Measurements from ENCODE around the gene MUC20.
"Not testable (repeated sequence)": the region's sequence is repeated elsewhere in the genome, so short reads cannot be mapped to it uniquely, and the experiment has no call there.

- not testable (repeated sequence) for TF ChIP-seq CTCF (optimal IDR thresholded peaks at IDR 0.05 in 1 of 3, IDR thresholded peaks at IDR 0.05 in 1 of 3, conservative IDR thresholded peaks at IDR 0.05 in 1 of 3; ENCODE audit: extremely low read depth in 1 of 3, insufficient read depth in 2 of 3, low read length in 3 of 3); EZH2 (IDR thresholded peaks at IDR 0.05; ENCODE audit: low read length)
Observed at GRCh38 chr3:195724363-195724762, 3.6 kb downstream of the MUC20 start.

Data from keratinocyte (primary cell).